K562 (cell line): ENCODE data around the gene XPNPEP1. TPM values are rescaled to one million over a fixed set of nuclear protein-coding genes. Genes with fewer than 3 reads are reported as not detected.

Experiments
- ATF1 ChIP-seq, 2 experiments: fragments of 450-650 bp in 1 of 2; IDR thresholded peaks; 2 replicates each; pipeline ENCODE4 v1.6.1; 2016; ENCODE audit warnings: missing compliant biosample characterization in 1 of 2, missing genetic modification characterization in 1 of 2
- CBX5 ChIP-seq: IDR thresholded peaks from 2 replicates; pipeline ENCODE4 v1.6.1; 2014; ENCODE audit warnings: low read depth, borderline replicate concordance
- CHAMP1 ChIP-seq: fragments of 450-650 bp; IDR thresholded peaks from 2 replicates; pipeline ENCODE4 v1.6.1; 2016; ENCODE audit warnings: mild to moderate bottlenecking
- CTBP1 ChIP-seq: fragments of 450-650 bp; IDR thresholded peaks from 2 replicates; pipeline ENCODE4 v1.6.1; 2016; ENCODE audit warnings: borderline replicate concordance
- GABPB1 ChIP-seq: sonication (generic); formaldehyde crosslinking; IDR thresholded peaks from 2 replicates; pipeline ENCODE4 v1.8.0; 2022; ENCODE audit warnings: mild to moderate bottlenecking, missing genetic modification reagents
- IRF2 ChIP-seq: sonication (generic); formaldehyde crosslinking; IDR thresholded peaks from 2 replicates; pipeline ENCODE4 v1.8.1; 2022; ENCODE audit warnings: mild to moderate bottlenecking, missing genetic modification reagents
- MTA3 ChIP-seq: fragments of 450-650 bp; formaldehyde crosslinking; IDR thresholded peaks from 2 replicates; pipeline ENCODE4 v1.6.1; 2017; ENCODE audit warnings: mild to moderate bottlenecking, borderline replicate concordance
- PYGO2 ChIP-seq: fragments of 450-650 bp; IDR thresholded peaks from 2 replicates; pipeline ENCODE4 v1.6.1; 2016; ENCODE audit warnings: mild to moderate bottlenecking, missing genetic modification characterization, moderate library complexity, missing compliant biosample characterization
- RNF2 ChIP-seq: sonication (generic); IDR thresholded peaks from 2 replicates; pipeline ENCODE4 v1.6.1; 2016
- SREBF1 ChIP-seq: fragments of 150-350 bp; IDR thresholded peaks from 2 replicates; pipeline ENCODE4 v1.6.1; 2014; ENCODE audit warnings: antibody characterized with exemption, low read depth, low read length, borderline replicate concordance
- ZC3H11A ChIP-seq: IDR thresholded peaks from 2 replicates; pipeline ENCODE4 v1.6.1; 2012; ENCODE audit warnings: low read depth, low read length, improper control_type of control experiment
- ZNF766 ChIP-seq: fragments of 200-800 bp; sonication (Bioruptor generic); conservative IDR thresholded peaks from 2 replicates; pipeline ENCODE4 v1.6.1; 2016; ENCODE audit warnings: missing genetic modification characterization, missing compliant biosample characterization
- polyA plus RNA-seq, 8 experiments: library from polyadenylated mRNA; depleted of rRNA in 4 of 8; stranded (reverse) in 5 of 8; unstranded in 3 of 8; fragments of >200 nt; fragmentation: Nextera tagmentation in 2 of 8; fragmentation: Illumina TruSeq in 1 of 8; extraction: Ambion mirVana in 2 of 8; extraction: Trizol in 1 of 8; gene quantifications; 2 replicates each; pipeline versions ENCODE4 v1.2.1 to v1.2.3, GENCODE V29; 2011 to 2014; ENCODE audit warnings: inconsistent platforms in 1 of 8, missing spikeins in 1 of 8
- total RNA-seq, 7 experiments: library from RNA; depleted of rRNA in 6 of 7; stranded (reverse); fragments of >200 nt in 6 of 7; fragmentation: Illumina TruSeq in 2 of 7; extraction: Trizol in 2 of 7; gene quantifications; 2 replicates each; pipeline versions ENCODE4 v1.2.1 to v1.2.3, GENCODE V29; 2011 to 2021; ENCODE audit warnings: low replicate concordance in 1 of 7
- TF ChIP-seq, protein P1 (sequence below): IDR thresholded peaks from 2 replicates; pipeline ENCODE4 v1.6.1; 2011; ENCODE audit not compliant: insufficient read length; ENCODE audit errors: extremely low read depth
- TF ChIP-seq, protein P2 (sequence below): fragments of 250-450 bp; sonication (Bioruptor Pico); IDR thresholded peaks from 2 replicates; pipeline ENCODE4 v1.4.0; 2020

XPNPEP1 gene
- total and polyA plus RNA-seq, 9 of the 15 experiments (the other 6 are each of a cell fraction or from before 2014, with no cell fraction given): 24.2 to 93.5 (median 40.1) TPM

DNA sequence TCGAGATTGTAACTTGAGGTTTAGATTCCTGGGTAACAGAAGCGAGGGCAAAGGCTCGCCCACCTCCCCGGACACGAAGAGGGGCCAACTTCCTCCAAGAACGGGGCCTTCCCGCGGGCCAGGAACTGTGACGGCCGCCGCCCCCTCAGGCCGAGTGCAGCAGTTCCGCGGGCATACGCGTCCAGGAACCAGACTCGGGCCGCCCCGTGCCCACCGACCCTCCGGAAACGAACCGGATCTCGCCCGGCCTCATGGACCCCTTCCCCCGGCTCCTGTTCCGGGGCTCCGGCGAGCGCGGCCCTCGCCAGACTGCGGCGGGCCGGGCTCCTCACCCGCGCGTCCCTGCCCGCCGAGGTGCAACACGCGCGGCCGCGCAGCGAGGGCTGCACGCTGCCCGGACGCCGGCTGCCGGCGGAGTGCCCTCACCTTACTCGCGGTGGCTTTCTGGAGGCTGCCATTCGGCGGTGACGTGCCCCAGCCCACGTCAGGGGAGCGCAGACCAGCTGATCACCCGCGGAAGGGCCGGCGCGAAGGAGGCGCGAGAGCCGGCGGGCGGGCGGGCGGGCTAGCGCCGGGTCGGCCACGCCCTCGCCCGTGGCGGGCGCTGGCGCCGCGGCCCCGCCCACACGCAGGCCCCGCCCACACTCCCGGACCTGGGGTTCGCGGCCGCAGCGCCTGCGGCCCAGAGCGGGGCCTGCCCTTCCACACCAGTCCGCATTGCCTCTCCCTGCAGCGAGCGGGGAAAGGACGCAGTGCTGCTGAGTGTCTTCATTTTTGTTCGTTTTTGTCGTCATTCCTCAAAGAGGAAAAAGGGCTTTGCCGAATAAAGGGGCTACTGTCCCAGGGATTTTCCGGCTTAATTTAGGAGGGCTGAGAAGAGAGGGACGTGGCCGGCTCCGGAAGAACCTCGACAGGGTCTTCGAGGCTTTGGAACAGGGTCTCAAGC lies at the start of gene XPNPEP1 (continued):
- TF ChIP-seq CHAMP1 (no peak), MTA3 (no peak), PYGO2 (tag) (no peak), ZNF766 (no peak), IRF2 (CRISPR knock-in tag) (no peak), ATF1 (CRISPR knock-in tag; IDR thresholded peaks at IDR 0.05) (no peak), ATF1 (tag; IDR thresholded peaks at IDR 0.05) (peak; percentile 85), ZC3H11A (no peak), GABPB1 (no peak), CTBP1 (peak; percentile 35; the same call in 1 of the 2 replicates), CBX5 (no peak), SREBF1 (no peak), RNF2 (no peak)
- TF ChIP-seq, protein P1, sequence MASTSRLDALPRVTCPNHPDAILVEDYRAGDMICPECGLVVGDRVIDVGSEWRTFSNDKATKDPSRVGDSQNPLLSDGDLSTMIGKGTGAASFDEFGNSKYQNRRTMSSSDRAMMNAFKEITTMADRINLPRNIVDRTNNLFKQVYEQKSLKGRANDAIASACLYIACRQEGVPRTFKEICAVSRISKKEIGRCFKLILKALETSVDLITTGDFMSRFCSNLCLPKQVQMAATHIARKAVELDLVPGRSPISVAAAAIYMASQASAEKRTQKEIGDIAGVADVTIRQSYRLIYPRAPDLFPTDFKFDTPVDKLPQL: no peak
- TF ChIP-seq, protein P2, sequence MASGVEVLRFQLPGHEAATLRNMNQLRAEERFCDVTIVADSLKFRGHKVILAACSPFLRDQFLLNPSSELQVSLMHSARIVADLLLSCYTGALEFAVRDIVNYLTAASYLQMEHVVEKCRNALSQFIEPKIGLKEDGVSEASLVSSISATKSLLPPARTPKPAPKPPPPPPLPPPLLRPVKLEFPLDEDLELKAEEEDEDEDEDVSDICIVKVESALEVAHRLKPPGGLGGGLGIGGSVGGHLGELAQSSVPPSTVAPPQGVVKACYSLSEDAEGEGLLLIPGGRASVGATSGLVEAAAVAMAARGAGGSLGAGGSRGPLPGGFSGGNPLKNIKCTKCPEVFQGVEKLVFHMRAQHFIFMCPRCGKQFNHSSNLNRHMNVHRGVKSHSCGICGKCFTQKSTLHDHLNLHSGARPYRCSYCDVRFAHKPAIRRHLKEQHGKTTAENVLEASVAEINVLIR (CRISPR knock-in tag): peak; percentile 44
